Measurements from ENCODE around the gene TRPM4.

Gene TRPM4

GRCh38 chr19:49157445-49158224 lies at the start of gene TRPM4:
Gene TRPM4, plus strand, starts transcription at chr19:49157792. Its CDS starts 75 bp downstream, at chr19:49157867.
- Histone ChIP-seq H2AFZ (ENCODE audit: low read depth, low read length) (peak within 1 kb of the TSS; percentile 58), H3K4me2 (ENCODE audit: insufficient read depth, low read length) (peak within 1 kb of the TSS; percentile 56), H3K9ac (ENCODE audit: low read depth, low read length) (peak within 1 kb of the TSS; percentile 21; the same call in 1 of the 2 replicates), H3K79me2 (ENCODE audit: insufficient read depth, low read length) (no peaks in the 10 kb centered on the region), H3K27ac (ENCODE audit: low read length) (no peak within 1 kb of the TSS), H3K4me1 (ENCODE audit: insufficient read depth, low read length) (peaks cover 7% of the 10 kb centered on the region), H4K20me1 (ENCODE audit: insufficient read depth, low read length) (no peaks in the 10 kb centered on the region), H3K27me3 (ENCODE audit: insufficient read depth, low read length, poor library complexity) (peaks cover 12% of the 10 kb centered on the region), H3K4me3 (ENCODE audit: low read depth in 1 of 2, low read length in 2 of 2) (peak within 1 kb of the TSS in 1 of 2 experiments; percentile 34; a peak in 2 of 4 replicates), H3K9me3 (ENCODE audit: insufficient read depth, low read length, severe bottlenecking) (no peaks in the 10 kb centered on the region), H3K36me3 (ENCODE audit: insufficient read depth, low read length) (no peaks in the 10 kb centered on the region)
- DNase-seq (peak; percentile 66), ATAC-seq (ENCODE audit: insufficient read depth, low read depth) (peak; percentile 88)
- TF ChIP-seq CTCF (IDR thresholded peaks at IDR 0.05; ENCODE audit: borderline replicate concordance, extremely low read depth, low read length, poor library complexity, severe bottlenecking): no peak
- TF ChIP-seq EZH2 (IDR thresholded peaks at IDR 0.05; ENCODE audit: borderline replicate concordance, low read depth, low read length, severe bottlenecking): peak; percentile 33

GRCh38 chr19:49109051-49109450 lies 48.5 kb upstream of the TRPM4 start:
- Histone ChIP-seq H2AFZ (ENCODE audit: low read depth, low read length) (no peak overlapping the region), H3K36me3 (ENCODE audit: insufficient read depth, low read length) (peaks cover 58% of the 10 kb centered on the region), H3K27ac (ENCODE audit: low read length) (no peak overlapping the region), H3K9ac (ENCODE audit: low read depth, low read length) (no peak overlapping the region), H3K27me3 (ENCODE audit: insufficient read depth, low read length, poor library complexity) (no peaks in the 10 kb centered on the region), H3K4me2 (ENCODE audit: insufficient read depth, low read length) (no peak overlapping the region), H3K9me3 (ENCODE audit: insufficient read depth, low read length, severe bottlenecking) (no peaks in the 10 kb centered on the region), H4K20me1 (ENCODE audit: insufficient read depth, low read length) (peaks cover 53% of the 10 kb centered on the region), H3K79me2 (ENCODE audit: insufficient read depth, low read length) (peaks cover 6% of the 10 kb centered on the region; the same call in 1 of the 2 replicates), H3K4me1 (ENCODE audit: insufficient read depth, low read length) (peaks cover 12% of the 10 kb centered on the region), H3K4me3 (ENCODE audit: low read depth in 1 of 2, low read length in 2 of 2) (no peak overlapping the region)
- ATAC-seq (ENCODE audit: insufficient read depth, low read depth): no peak
- no peak for DNase-seq
- TF ChIP-seq EZH2 (IDR thresholded peaks at IDR 0.05; ENCODE audit: borderline replicate concordance, low read depth, low read length, severe bottlenecking) (no peak), CTCF (IDR thresholded peaks at IDR 0.05; ENCODE audit: borderline replicate concordance, extremely low read depth, low read length, poor library complexity, severe bottlenecking) (no peak)

- H3K27ac ChIP-seq (ENCODE audit: low read length): no peak overlapping the region
- DNase-seq: no peak
- H4K20me1 ChIP-seq (ENCODE audit: insufficient read depth, low read length): peaks cover 46% of the 10 kb centered on the region
- H3K4me1 ChIP-seq (ENCODE audit: insufficient read depth, low read length): peaks cover 15% of the 10 kb centered on the region
- H3K4me2 ChIP-seq (ENCODE audit: insufficient read depth, low read length): no peak overlapping the region
- no peak for TF ChIP-seq CTCF (IDR thresholded peaks at IDR 0.05; ENCODE audit: borderline replicate concordance, extremely low read depth, low read length, poor library complexity, severe bottlenecking)
- TF ChIP-seq EZH2 (IDR thresholded peaks at IDR 0.05; ENCODE audit: borderline replicate concordance, low read depth, low read length, severe bottlenecking): no peak
- no peak overlapping the region for H2AFZ ChIP-seq (ENCODE audit: low read depth, low read length)
- no peak overlapping the region for H3K4me3 ChIP-seq (ENCODE audit: low read depth in 1 of 2, low read length in 2 of 2)
- no peaks in the 10 kb centered on the region for H3K79me2 ChIP-seq (ENCODE audit: insufficient read depth, low read length)
- no peak overlapping the region for H3K9ac ChIP-seq (ENCODE audit: low read depth, low read length)
- H3K9me3 ChIP-seq (ENCODE audit: insufficient read depth, low read length, severe bottlenecking): no peaks in the 10 kb centered on the region
- peaks cover 52% of the 10 kb centered on the region for H3K36me3 ChIP-seq (ENCODE audit: insufficient read depth, low read length)
- no peak for ATAC-seq (ENCODE audit: insufficient read depth, low read depth)
- H3K27me3 ChIP-seq (ENCODE audit: insufficient read depth, low read length, poor library complexity): no peaks in the 10 kb centered on the region
These were observed 47.9 kb upstream of the TRPM4 start for GRCh38 chr19:49109569-49110233.

All from DND-41 (cell line).